HCT116 (cell line): ENCODE results near the gene GRIP2. TPM values are rescaled to one million over a fixed set of nuclear protein-coding genes. Genes with fewer than 3 reads are reported as not detected.

ENCODE experiments used
- ATAC-seq: fragments of 200-7000 bp; cut with Tn5 transposase; 2 replicates; pipeline ENCODE4 v1.9.1; 2020; ENCODE audit warnings: mild to moderate bottlenecking, moderate library complexity
- BruUV-seq: library from RNA; stranded (reverse); fragments of 400-500 nt; replicated peaks from 2 replicates; lab custom pipeline; 2021; lab: Mats Ljungman, UMichigan
- CTCF ChIA-PET: fragments of 300-600 bp; sonication (Branson Sonifier 250); formaldehyde crosslinking; loops from one replicate; lab custom pipeline; 2021; ENCODE audit warnings: antibody characterized with exemption; lab: Charles Lee
- POLR2A ChIA-PET: fragments of 300-600, 350-600 bp; sonication (Branson Sonifier 250); formaldehyde crosslinking; loops from one replicate; lab custom pipeline; 2021; ENCODE audit warnings: antibody characterized with exemption; lab: Charles Lee
- RAD21 ChIA-PET, 2 experiments: fragments of 300-600 bp; sonication (Branson Sonifier 250); formaldehyde crosslinking; loops; one replicate each; lab custom pipeline; 2023; ENCODE audit warnings: low total read pairs in 2 of 2; ENCODE audit not compliant: uncharacterized antibody in 2 of 2, unreplicated experiment in 2 of 2, low non-redundant PET in 1 of 2; lab: Charles Lee
- DNase-seq: peaks from one replicate; pipeline ENCODE4 v3.0.0-alpha.2; 2010; ENCODE audit warnings: low read depth, low spot score
- H2AFZ ChIP-seq: fragments of 200-600 bp; shearing (Covaris generic), sonication (generic); 2 replicates; pipeline ENCODE4 v1.6.1; 2017; ENCODE audit warnings: low read depth, mixed run types, mixed read lengths, antibody characterized with exemption, low read length; ENCODE audit not compliant: poor library complexity, severe bottlenecking
- H3K27ac ChIP-seq: 2 replicates; pipeline ENCODE4 v1.5.1; 2012; ENCODE audit warnings: low read depth, low read length
- H3K27me3 ChIP-seq: fragments of 200-600 bp; sonication (generic); 2 replicates; pipeline ENCODE4 v1.6.1; 2016; ENCODE audit warnings: mixed run types, low read length, mixed read lengths; ENCODE audit not compliant: insufficient read depth
- H3K36me3 ChIP-seq, 2 experiments: fragments of 200-500 bp in 1 of 2; fragments of 200-600 bp in 1 of 2; sonication (Bioruptor generic) in 1 of 2; sonication (generic) in 1 of 2; 2 replicates each; pipeline versions ENCODE4 v1.5.1 to v1.6.1; 2014 to 2016; ENCODE audit warnings: low read length in 2 of 2, inconsistent platforms in 1 of 2, mixed read lengths in 1 of 2, mixed run types in 1 of 2; ENCODE audit not compliant: insufficient read depth in 2 of 2, control insufficient read depth in 1 of 2
- H3K4me1 ChIP-seq, 2 experiments: fragments of 200-600 bp in 1 of 2; sonication (generic) in 1 of 2; 2 replicates each; pipeline versions ENCODE4 v1.5.1 to v1.6.1; 2012 to 2017; ENCODE audit warnings: low read length in 2 of 2, inconsistent platforms in 1 of 2, mild to moderate bottlenecking in 1 of 2, mixed read lengths in 1 of 2, mixed run types in 1 of 2, moderate library complexity in 1 of 2; ENCODE audit not compliant: insufficient read depth in 2 of 2, control insufficient read depth in 1 of 2
- H3K4me2 ChIP-seq: fragments of 200-600 bp; sonication (generic); 2 replicates; pipeline ENCODE4 v1.6.1; 2017; ENCODE audit warnings: mixed run types, low read length, mixed read lengths
- H3K4me3 ChIP-seq, 2 experiments: fragments of 200-600 bp in 1 of 2; sonication (generic) in 1 of 2; replicated peaks in 1 of 2; 2 replicates each; pipeline ENCODE4 v1.5.1; 2011 to 2016; ENCODE audit warnings: low read length in 2 of 2, control low read depth in 1 of 2, low read depth in 1 of 2, mild to moderate bottlenecking in 1 of 2, mixed read lengths in 1 of 2, mixed run types in 1 of 2
- H3K79me2 ChIP-seq: fragments of 200-600 bp; sonication (generic); 2 replicates; pipeline ENCODE4 v1.6.1; 2017; ENCODE audit warnings: mild to moderate bottlenecking, mixed run types, low read length, moderate library complexity, mixed read lengths; ENCODE audit not compliant: insufficient read depth
- H3K9ac ChIP-seq: fragments of 200-600 bp; sonication (generic); 2 replicates; pipeline ENCODE4 v1.6.1; 2016; ENCODE audit warnings: low read length, mixed read lengths
- H3K9me2 ChIP-seq: fragments of 200-600 bp; sonication (generic), shearing (Covaris generic); 2 replicates; pipeline ENCODE4 v1.6.1; 2017; ENCODE audit warnings: mixed run types, mild to moderate bottlenecking, moderate library complexity; ENCODE audit not compliant: insufficient read depth
- H3K9me3 ChIP-seq, 2 experiments: fragments of 200-500 bp in 1 of 2; fragments of 200-600 bp in 1 of 2; sonication (Bioruptor generic) in 1 of 2; sonication (generic) in 1 of 2; 2 replicates each; pipeline ENCODE4 v1.6.1; 2014 to 2017; ENCODE audit warnings: low read length in 2 of 2, mixed read lengths in 2 of 2, inconsistent platforms in 1 of 2, low read depth in 1 of 2, mild to moderate bottlenecking in 1 of 2, mixed run types in 1 of 2, moderate library complexity in 1 of 2; ENCODE audit not compliant: control insufficient read depth in 1 of 2, insufficient read depth in 1 of 2
- H4K20me1 ChIP-seq: fragments of 200-600 bp; sonication (generic), shearing (Covaris generic); 2 replicates; pipeline ENCODE4 v1.6.1; 2017; ENCODE audit warnings: mixed run types, mild to moderate bottlenecking, moderate library complexity; ENCODE audit not compliant: insufficient read depth
- CBX3 ChIP-seq: IDR thresholded peaks from 2 replicates; pipeline ENCODE4 v1.6.1; 2012; ENCODE audit warnings: low read depth
- EGR1 ChIP-seq: IDR thresholded peaks from 2 replicates; pipeline ENCODE4 v1.6.1; 2012; ENCODE audit warnings: low read depth
- EZH2phosphoT487 ChIP-seq: fragments of 200-600 bp; IDR thresholded peaks from 2 replicates; pipeline ENCODE4 v1.6.1; 2018; ENCODE audit warnings: antibody characterized with exemption, borderline replicate concordance
- JUND ChIP-seq: IDR thresholded peaks from 2 replicates; pipeline ENCODE4 v1.6.1; 2012
- MAX ChIP-seq: IDR thresholded peaks from 2 replicates; pipeline ENCODE4 v1.6.1; 2012
- POLR2AphosphoS5 ChIP-seq: IDR thresholded peaks from 2 replicates; pipeline ENCODE4 v1.6.1; 2011; ENCODE audit warnings: mild to moderate bottlenecking, low read depth, low read length, moderate library complexity
- SIN3A ChIP-seq: IDR thresholded peaks from 2 replicates; pipeline ENCODE4 v1.6.1; 2012; ENCODE audit warnings: low read depth
- ZNF274 ChIP-seq: fragments of 200-500 bp; sonication (Bioruptor generic); IDR thresholded peaks from 2 replicates; pipeline ENCODE4 v1.6.1; 2014; ENCODE audit warnings: mild to moderate bottlenecking, low read depth, low read length, inconsistent platforms
- intact Hi-C: fragments of 100-400 bp; cut with micrococcal nuclease; formaldehyde crosslinking; loops from 2 replicates; pipeline ENCODE4 v1.10.0; 2022
- total RNA-seq: library from RNA; stranded (reverse); gene quantifications from one replicate; pipeline ENCODE4 v1.2.1, GENCODE V29; 2021; ENCODE audit not compliant: unreplicated experiment

GRIP2 gene
- total RNA-seq, 1 experiment from 2014 or later = 0.34 TPM

GRCh38 chr3:14532691-14533456 lies 7.3 kb downstream of the GRIP2 start:
- intact Hi-C loops = no loop called here
- H2AFZ ChIP-seq = peak overlapping the region; percentile 77
- RAD21 ChIA-PET = no interaction called here
- POLR2A ChIA-PET = no interaction called here
- peak overlapping the region; percentile 52 for H3K4me2 ChIP-seq
- TF ChIP-seq JUND = no peak
- TF ChIP-seq EGR1 = no peak
- no peak for TF ChIP-seq SIN3A
- TF ChIP-seq POLR2AphosphoS5 = peak; percentile 58
- TF ChIP-seq, all 23 proteins: peak for 1
- no peaks in the 10 kb centered on the region for H3K27me3 ChIP-seq
- H3K4me3 ChIP-seq = no peak overlapping the region
- H4K20me1 ChIP-seq = no peaks in the 10 kb centered on the region; the same call in 1 of the 2 replicates
- H3K79me2 ChIP-seq = no peaks in the 10 kb centered on the region
- CTCF ChIA-PET = no interaction called here
- H3K9me3 ChIP-seq = no peaks in the 10 kb centered on the region
- peaks cover 3 to 17% of the 10 kb centered on the region in 2 experiments; a peak in 3 of 4 replicates for H3K4me1 ChIP-seq
- H3K36me3 ChIP-seq = no peaks in the 10 kb centered on the region
- no peak overlapping the region for H3K27ac ChIP-seq
- no peaks in the 10 kb centered on the region for H3K9me2 ChIP-seq
- no TSS peak for BruUV-seq
- ATAC-seq (peak; percentile 100), DNase-seq (peak; percentile 49)
- H3K9ac ChIP-seq = no peak overlapping the region

DNA sequence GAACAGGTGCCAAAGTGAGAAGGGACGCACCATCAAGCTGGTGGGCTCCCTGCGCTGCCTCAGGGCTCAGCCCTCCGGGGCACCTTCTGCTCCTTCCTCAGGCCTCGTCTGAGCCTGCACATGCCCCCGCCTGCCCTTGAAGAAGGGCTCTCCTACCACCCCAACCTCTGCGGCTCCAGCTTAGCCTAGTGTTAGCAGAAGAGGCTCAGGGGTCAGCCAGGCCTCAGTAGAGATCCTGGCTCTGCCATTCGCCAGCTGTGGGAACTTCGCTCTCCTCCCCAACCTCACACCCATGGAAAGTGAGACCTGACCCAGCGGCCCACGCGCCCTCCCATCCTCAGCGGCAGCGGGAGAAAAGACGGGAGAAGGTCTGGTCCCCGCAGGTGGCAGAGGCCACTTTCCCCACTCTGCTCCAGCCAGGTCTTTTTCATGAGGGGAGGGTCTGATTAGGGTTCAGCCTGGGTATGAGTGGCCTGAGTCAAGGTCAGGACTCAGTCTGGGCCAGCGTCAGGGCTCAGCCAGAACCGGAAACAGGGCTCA lies 8.2 kb downstream of the GRIP2 start:
- H4K20me1 ChIP-seq = no peaks in the 10 kb centered on the region; the same call in 1 of the 2 replicates
- no peak for DNase-seq
- no TSS peak for BruUV-seq
- no peaks in the 10 kb centered on the region for H3K9me3 ChIP-seq
- no peaks in the 10 kb centered on the region for H3K36me3 ChIP-seq
- CTCF ChIA-PET = no interaction called here
- intact Hi-C loops = no loop called here
- no peaks in the 10 kb centered on the region for H3K27me3 ChIP-seq
- H3K79me2 ChIP-seq = no peaks in the 10 kb centered on the region
- TF ChIP-seq CBX3 (no peak), POLR2AphosphoS5 (no peak), EZH2phosphoT487 (no peak), ZNF274 (no peak), SIN3A (no peak), MAX (no peak)
- TF ChIP-seq, all 23 proteins: peak for 0
- Histone ChIP-seq H3K4me1 (peaks cover 3 to 13% of the 10 kb centered on the region in 2 experiments; a peak in 3 of 4 replicates), H3K27ac (no peak overlapping the region), H3K4me2 (peak overlapping the region; percentile 52; the same call in 1 of the 2 replicates), H3K4me3 (no peak overlapping the region), H3K9ac (no peak overlapping the region), H3K9me2 (no peaks in the 10 kb centered on the region), H2AFZ (peak overlapping the region; percentile 77)
- POLR2A ChIA-PET = no interaction called here
- RAD21 ChIA-PET = no interaction called here
- no peak for ATAC-seq
